ENCODE results near the gene CCDC154.

CCDC154 gene

GRCh38 chr16:1387331-1387730 is 57.0 kb downstream of the CCDC154 start:
- DNase-seq (ENCODE audit: low read depth) = no peak

GRCh38 chr16:1385232-1385631 is 59.1 kb downstream of the CCDC154 start:
- no peak for DNase-seq (ENCODE audit: low read depth)
